Astrocyte of the spinal cord (primary cell): ENCODE measurements around the gene CADM2.

ENCODE experiments used
- DNase-seq: peaks from one replicate; pipeline ENCODE4 v3.0.0; 2011; ENCODE audit warnings: low read depth, low spot score
- H3K4me3 ChIP-seq: 2 replicates; pipeline ENCODE4 v1.5.1; 2011; ENCODE audit warnings: low read depth, mild to moderate bottlenecking, low read length, moderate library complexity
- in situ Hi-C: cut with HindIII; loops from 2 replicates; pipeline ENCODE4 v1.10.0; 2017; ENCODE audit warnings: low sequenced_read_pairs
- TF ChIP-seq, protein P1 (sequence below): IDR thresholded peaks from 2 replicates; pipeline ENCODE4 v1.5.1; 2012; ENCODE audit warnings: low read depth, mild to moderate bottlenecking, low read length, inconsistent platforms

Gene CADM2

DNA sequence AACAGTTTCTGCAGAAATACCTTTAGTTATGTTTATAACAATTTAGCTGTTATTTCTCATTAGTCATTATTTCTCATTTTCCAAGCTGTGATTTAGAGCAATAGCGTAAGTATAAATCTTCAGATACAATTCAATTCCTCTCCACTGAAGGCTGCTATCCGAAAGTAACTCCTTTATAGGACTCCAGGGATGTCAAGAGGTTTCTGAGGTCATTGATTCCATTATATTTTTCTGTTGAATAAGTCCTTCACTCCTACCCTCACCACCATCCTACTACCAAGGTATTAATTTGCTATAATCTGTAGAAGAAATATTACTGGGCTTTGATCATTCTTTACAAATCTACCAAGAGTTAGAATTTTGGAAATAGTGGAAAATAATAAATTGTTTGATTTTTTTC is 285.7 kb downstream of the CADM2 start:
- TF ChIP-seq, protein P1, sequence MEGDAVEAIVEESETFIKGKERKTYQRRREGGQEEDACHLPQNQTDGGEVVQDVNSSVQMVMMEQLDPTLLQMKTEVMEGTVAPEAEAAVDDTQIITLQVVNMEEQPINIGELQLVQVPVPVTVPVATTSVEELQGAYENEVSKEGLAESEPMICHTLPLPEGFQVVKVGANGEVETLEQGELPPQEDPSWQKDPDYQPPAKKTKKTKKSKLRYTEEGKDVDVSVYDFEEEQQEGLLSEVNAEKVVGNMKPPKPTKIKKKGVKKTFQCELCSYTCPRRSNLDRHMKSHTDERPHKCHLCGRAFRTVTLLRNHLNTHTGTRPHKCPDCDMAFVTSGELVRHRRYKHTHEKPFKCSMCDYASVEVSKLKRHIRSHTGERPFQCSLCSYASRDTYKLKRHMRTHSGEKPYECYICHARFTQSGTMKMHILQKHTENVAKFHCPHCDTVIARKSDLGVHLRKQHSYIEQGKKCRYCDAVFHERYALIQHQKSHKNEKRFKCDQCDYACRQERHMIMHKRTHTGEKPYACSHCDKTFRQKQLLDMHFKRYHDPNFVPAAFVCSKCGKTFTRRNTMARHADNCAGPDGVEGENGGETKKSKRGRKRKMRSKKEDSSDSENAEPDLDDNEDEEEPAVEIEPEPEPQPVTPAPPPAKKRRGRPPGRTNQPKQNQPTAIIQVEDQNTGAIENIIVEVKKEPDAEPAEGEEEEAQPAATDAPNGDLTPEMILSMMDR = no peak
- no peak for DNase-seq
- no peak overlapping the region for H3K4me3 ChIP-seq
- in situ Hi-C loops = no loop called here

DNA sequence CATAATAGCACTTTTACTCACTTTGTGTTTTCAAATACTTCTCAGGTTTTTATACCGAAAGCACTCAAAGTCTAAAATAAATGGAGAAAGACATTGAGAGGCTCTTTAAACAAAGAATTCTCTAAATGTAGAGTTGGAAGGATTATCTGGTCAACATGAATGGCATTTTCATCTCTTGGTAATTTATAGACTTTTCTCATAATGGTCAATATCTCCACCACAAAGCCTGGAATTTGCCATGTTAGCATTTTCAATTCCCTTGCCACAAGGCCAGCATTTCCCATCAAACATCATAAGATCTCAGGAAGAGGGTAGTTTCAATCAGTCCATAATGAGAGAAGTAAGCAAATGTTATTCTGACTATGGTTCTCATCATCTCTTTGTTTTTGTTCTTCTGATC is 293.0 kb downstream of the CADM2 start:
- TF ChIP-seq, protein P1 = no peak
- in situ Hi-C loops = no loop called here
- no peak for DNase-seq
- no peak overlapping the region for H3K4me3 ChIP-seq

DNA sequence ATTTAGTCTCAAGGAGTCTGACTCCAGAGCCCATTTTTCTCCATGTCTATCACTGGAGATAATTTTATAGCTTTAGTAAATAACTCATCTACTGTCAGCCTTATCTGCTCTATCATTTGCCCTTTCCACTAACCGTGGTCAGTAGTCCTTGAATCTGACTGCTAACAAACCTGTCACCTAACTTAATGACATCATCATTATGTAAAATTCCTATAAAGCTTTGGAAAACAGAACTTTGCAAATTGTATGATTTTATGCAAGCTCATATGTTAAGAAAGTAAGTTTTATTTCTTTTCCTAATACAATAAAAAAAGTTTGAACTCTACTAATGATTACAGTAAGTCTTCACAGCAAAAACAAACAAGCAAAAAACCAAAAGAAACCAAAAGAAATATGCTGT is 293.9 kb downstream of the CADM2 start:
- DNase-seq = no peak
- TF ChIP-seq, protein P1 = no peak
- in situ Hi-C loops = no loop called here
- H3K4me3 ChIP-seq = no peak overlapping the region

DNA sequence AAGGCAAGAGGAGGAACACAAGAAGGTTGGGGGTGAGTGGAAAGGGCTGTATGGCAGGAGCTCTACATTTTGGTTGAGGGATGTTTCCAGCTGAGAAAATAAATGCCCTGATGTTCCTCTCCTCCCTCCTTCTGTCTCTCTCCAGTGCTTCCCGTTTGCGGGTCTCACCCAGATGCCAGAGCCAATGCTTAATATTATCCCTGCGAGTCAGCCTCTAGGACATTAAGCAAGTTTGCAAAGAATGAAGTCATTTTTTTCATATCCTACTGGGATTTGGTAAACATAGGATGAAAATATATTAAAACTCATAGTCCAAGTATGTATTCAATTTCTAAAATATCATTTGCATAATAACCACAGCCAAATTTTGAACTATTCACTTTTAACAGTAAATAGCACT is 295.9 kb downstream of the CADM2 start:
- no peak overlapping the region for H3K4me3 ChIP-seq
- TF ChIP-seq, protein P1 = no peak
- DNase-seq = peak; percentile 10
- in situ Hi-C loops = no loop called here

GRCh38 chr3:85255949-85256348 is 297.2 kb downstream of the CADM2 start:
- in situ Hi-C loops = no loop called here
- DNase-seq = no peak
- H3K4me3 ChIP-seq = no peak overlapping the region
- TF ChIP-seq, protein P1 = no peak

DNA sequence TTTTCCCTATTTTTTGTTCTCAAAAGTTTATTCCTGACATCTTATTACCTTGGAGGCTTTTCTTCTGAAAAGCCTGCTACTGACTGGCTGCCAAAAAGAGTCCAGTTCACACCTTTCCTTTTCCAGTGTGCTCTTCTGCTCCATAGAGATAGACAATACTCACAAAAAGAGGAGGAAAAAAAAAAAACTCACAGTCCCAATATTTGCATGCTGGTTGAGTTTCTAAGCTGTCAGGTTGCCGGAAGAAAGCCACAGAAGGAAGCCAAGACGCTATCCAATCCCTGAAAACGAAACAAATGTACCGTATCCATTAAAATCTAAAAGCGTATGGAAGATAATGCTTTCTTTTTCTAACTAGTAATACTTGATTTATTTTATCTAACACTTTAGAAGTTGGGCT is 299.5 kb downstream of the CADM2 start:
- no peak for DNase-seq
- TF ChIP-seq, protein P1 = no peak
- in situ Hi-C loops = no loop called here
- H3K4me3 ChIP-seq = no peak overlapping the region

DNA sequence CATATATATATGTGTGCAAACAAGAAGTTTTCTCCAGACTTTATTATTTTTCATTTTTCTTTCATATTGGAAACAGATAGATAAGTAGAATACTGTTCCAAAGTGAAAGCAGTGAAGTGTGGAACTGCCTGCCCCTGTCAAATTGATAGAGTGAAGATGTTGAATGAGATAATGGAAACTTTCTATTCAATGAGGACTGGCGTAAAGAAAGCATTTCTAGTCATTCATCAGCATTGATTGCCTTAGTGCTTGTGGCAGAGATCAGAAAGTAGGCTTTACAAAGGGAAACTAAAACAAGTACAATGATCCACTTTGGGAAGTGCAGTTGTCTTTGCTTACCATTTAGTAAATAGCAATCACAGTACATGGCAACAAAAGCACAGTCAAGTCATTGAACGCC is 300.0 kb downstream of the CADM2 start:
- in situ Hi-C loops = no loop called here
- TF ChIP-seq, protein P1 = no peak
- DNase-seq = no peak
- no peak overlapping the region for H3K4me3 ChIP-seq
